Epithelial cell of proximal tubule (primary cell): ENCODE data around the gene FIGN. TPM values are rescaled to one million over a fixed set of nuclear protein-coding genes. Genes with fewer than 3 reads are reported as not detected.

Source experiments
- DNase-seq: peaks from one replicate; pipeline ENCODE4 v3.0.0-alpha.2; 2011; ENCODE audit warnings: low read depth
- H3K4me3 ChIP-seq: 2 replicates; pipeline ENCODE4 v1.5.1; 2011; ENCODE audit warnings: low read depth, mild to moderate bottlenecking, low read length
- CTCF ChIP-seq: conservative IDR thresholded peaks from 2 replicates; pipeline ENCODE4 v1.5.1; 2012; ENCODE audit warnings: low read depth, mild to moderate bottlenecking, low read length
- total RNA-seq: library from RNA; depleted of rRNA; stranded (reverse); fragments of >200 nt; gene quantifications from 2 replicates; pipeline ENCODE4 v1.2.3, GENCODE V29; 2015

Gene FIGN
- total RNA-seq, 1 donor from 2014 or later: 3.2 TPM

DNA sequence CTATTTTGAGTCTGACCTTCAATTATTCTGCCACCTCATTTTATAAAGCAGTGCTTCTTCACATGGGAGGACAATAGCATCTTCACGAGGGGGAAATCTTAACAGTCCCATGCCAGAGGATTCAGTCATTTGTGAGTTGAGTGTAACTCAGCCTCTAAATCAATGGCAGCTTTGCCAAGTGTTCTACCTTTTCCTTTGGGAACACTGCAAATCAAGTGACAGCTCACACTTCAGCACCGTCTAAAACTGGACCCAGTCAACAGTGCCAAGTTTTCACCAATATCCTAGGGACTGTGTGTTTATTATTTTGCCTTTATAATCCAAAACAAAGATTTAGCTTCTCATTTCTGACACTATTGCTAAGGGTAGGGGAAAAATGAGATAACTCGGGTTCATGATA, 133.6 kb downstream of the FIGN start:
- no peak overlapping the region for H3K4me3 ChIP-seq
- no peak for DNase-seq
- TF ChIP-seq CTCF: no peak

GRCh38 chr2:163601377-163601776, 134.4 kb downstream of the FIGN start:
- H3K4me3 ChIP-seq: no peak overlapping the region
- TF ChIP-seq CTCF: no peak
- DNase-seq: peak; percentile 58

- no peak for TF ChIP-seq CTCF
- DNase-seq: no peak
Observed at GRCh38 chr2:163600801-163601200, 135.0 kb downstream of the FIGN start.

DNA sequence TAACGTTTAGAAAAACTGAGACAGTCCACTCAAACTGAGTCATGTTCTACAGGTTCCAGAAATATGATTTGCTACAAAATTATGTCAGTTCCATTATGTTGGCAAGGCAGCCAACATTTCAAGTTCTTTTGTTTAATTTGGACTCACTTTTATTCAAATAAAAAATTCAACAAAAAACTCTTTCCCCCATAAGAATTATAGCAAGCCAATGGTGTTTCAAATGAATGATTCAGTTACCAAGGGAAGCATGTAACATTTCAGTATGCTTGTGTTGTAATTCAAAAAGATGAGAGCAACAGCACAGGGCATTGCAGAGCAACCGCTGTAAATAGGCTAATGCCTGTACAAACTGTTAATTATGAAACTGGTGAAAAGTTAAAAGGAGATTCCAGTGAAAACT, 140.8 kb downstream of the FIGN start:
- DNase-seq: no peak
- no peak overlapping the region for H3K4me3 ChIP-seq
- no peak for TF ChIP-seq CTCF

More at GRCh38 chr2:163600801-163601200, 135.0 kb downstream of the FIGN start:
- no peak overlapping the region for H3K4me3 ChIP-seq

DNA sequence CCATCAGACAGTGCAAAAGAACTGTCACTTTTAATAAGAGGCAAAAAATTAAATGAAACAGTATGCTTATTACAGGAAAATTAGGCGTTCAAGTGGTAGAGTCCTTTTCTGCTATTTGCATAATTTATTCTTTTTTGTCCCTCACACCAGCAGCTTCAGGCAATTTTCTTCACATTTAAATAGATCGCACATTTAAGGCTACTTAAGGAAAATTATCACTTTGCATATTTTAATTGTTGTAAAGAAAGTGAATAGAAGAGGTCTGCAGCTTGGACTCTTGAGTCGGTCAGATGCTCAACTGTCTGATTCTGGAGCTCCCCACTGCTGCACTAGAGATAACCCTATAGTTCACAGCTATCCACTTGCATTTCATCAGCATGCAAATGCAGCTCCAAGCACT, 141.3 kb downstream of the FIGN start:
- TF ChIP-seq CTCF: no peak
- H3K4me3 ChIP-seq: no peak overlapping the region
- DNase-seq: no peak

DNA sequence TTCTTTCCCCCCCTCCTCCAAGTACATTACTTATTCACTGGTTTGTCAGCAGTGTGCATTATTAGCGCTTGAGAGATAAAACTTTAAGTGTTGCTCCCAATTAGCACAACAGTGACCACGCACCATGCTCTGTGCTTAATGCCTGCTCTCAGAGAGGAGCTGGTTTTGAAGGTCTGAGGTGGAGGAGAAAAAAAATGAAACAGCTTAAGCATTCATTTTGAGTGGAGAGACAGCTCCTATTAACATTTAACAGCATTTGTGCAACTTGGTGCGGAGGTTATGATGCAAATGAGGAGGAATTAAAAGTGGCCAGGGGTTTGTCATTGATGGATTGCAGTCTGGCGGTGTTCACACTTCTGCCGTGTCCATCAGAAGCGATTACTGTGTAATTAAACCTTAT, 141.8 kb downstream of the FIGN start:
- no peak overlapping the region for H3K4me3 ChIP-seq
- no peak for DNase-seq
- TF ChIP-seq CTCF: no peak

DNA sequence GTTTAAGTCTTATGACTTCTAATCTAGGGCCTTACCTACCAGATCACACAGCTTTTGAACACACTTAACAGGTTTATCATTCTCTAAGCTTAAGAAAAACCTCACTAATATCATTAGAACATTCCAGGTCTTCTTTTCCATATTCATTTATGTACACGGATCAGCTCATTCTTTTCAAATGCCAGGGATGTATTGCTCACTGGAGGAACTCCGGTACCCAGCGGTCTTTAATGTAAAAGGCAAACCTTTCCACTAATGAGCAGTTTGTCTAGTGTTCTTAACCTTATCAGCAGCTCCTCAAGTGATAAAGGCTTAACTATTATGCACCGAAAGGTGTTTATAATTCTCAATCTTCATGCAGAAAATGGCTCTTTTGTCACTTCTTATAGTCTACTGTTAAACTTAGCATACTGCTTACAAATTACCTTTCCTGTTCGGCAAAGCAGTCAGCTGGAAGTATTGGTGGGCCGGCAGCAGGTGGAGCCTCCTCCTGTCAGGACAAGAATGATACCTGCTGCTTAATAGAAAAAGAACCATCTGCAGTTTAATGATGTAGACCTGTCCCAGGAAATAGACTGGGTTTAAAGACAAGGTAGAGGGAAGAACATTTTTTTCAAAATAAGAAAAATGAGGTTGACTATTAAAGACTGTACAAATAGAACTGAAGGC, 142.7 kb downstream of the FIGN start:
- no peak overlapping the region for H3K4me3 ChIP-seq
- TF ChIP-seq CTCF: no peak
- DNase-seq: no peak
